ENCODE measurements around the gene CHD3.

DNA sequence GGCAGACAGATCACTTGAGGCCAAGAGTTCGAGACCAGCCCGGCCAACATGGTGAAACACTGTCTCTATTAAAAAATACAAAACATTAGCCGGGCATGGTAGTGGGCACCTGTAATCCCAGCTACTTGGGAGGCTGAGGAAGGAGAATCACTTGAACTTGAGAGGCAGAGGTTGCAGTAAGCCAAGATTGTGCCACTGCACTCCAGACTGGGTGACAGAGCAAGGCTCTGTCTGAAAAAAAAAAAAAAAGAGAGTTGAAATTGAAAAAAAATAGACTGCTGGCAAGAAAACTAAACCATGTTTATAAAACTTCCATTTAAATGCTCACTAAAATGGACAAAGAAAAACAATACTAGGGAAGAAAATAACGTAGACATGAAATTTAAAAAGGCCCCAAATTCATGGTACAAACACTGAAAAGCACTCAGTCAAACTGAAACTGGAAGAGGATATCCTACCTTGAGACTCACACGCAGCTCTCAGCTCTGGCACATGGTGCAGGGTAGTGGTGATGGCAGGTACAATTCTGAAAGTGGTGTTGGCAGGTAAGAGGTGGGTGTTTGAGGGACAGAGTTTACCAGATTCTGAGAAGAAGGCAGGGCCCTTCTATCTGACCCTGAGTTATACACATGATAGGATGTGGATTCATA lies 62.7 kb downstream of the CHD3 start:
- TF ChIP-seq CREB1 (IDR thresholded peaks at IDR 0.05; ENCODE audit: low read depth) = no peak
- TF ChIP-seq EGR1 (IDR thresholded peaks at IDR 0.05) = no peak
- TF ChIP-seq, protein P1, sequence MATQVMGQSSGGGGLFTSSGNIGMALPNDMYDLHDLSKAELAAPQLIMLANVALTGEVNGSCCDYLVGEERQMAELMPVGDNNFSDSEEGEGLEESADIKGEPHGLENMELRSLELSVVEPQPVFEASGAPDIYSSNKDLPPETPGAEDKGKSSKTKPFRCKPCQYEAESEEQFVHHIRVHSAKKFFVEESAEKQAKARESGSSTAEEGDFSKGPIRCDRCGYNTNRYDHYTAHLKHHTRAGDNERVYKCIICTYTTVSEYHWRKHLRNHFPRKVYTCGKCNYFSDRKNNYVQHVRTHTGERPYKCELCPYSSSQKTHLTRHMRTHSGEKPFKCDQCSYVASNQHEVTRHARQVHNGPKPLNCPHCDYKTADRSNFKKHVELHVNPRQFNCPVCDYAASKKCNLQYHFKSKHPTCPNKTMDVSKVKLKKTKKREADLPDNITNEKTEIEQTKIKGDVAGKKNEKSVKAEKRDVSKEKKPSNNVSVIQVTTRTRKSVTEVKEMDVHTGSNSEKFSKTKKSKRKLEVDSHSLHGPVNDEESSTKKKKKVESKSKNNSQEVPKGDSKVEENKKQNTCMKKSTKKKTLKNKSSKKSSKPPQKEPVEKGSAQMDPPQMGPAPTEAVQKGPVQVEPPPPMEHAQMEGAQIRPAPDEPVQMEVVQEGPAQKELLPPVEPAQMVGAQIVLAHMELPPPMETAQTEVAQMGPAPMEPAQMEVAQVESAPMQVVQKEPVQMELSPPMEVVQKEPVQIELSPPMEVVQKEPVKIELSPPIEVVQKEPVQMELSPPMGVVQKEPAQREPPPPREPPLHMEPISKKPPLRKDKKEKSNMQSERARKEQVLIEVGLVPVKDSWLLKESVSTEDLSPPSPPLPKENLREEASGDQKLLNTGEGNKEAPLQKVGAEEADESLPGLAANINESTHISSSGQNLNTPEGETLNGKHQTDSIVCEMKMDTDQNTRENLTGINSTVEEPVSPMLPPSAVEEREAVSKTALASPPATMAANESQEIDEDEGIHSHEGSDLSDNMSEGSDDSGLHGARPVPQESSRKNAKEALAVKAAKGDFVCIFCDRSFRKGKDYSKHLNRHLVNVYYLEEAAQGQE (IDR thresholded peaks at IDR 0.05; ENCODE audit: low read depth) = no peak
- TF ChIP-seq YY1 (IDR thresholded peaks at IDR 0.05; ENCODE audit: low read depth) = no peak
- no peak for TF ChIP-seq EP300 (IDR thresholded peaks at IDR 0.05; ENCODE audit: borderline replicate concordance)
- TF ChIP-seq CEBPB (IDR thresholded peaks at IDR 0.05) = no peak
- TF ChIP-seq, protein P2, sequence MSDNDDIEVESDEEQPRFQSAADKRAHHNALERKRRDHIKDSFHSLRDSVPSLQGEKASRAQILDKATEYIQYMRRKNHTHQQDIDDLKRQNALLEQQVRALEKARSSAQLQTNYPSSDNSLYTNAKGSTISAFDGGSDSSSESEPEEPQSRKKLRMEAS (IDR thresholded peaks at IDR 0.05) = no peak
- no peak for TF ChIP-seq TAF1 (IDR thresholded peaks at IDR 0.05; ENCODE audit: low read depth)
- no peak for TF ChIP-seq FOXM1 (IDR thresholded peaks at IDR 0.05; ENCODE audit: borderline replicate concordance, low read depth)
- TF ChIP-seq RAD21 (IDR thresholded peaks at IDR 0.05; ENCODE audit: low read depth) = no peak
- no peak for TF ChIP-seq TEAD4 (IDR thresholded peaks at IDR 0.05)
- TF ChIP-seq, protein P3, sequence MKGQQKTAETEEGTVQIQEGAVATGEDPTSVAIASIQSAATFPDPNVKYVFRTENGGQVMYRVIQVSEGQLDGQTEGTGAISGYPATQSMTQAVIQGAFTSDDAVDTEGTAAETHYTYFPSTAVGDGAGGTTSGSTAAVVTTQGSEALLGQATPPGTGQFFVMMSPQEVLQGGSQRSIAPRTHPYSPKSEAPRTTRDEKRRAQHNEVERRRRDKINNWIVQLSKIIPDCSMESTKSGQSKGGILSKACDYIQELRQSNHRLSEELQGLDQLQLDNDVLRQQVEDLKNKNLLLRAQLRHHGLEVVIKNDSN (IDR thresholded peaks at IDR 0.05) = no peak
- no peak for TF ChIP-seq TCF12 (IDR thresholded peaks at IDR 0.05; ENCODE audit: low read depth)
